Measurements from ENCODE around the gene EP400. TPM values are rescaled to one million over a fixed set of nuclear protein-coding genes. Genes with fewer than 3 reads are reported as not detected.

The EP400 gene
- total and polyA plus RNA-seq, 2 of the 4 experiments (the other 2 are of a cell fraction) = 4.3 to 11.4 TPM

DNA sequence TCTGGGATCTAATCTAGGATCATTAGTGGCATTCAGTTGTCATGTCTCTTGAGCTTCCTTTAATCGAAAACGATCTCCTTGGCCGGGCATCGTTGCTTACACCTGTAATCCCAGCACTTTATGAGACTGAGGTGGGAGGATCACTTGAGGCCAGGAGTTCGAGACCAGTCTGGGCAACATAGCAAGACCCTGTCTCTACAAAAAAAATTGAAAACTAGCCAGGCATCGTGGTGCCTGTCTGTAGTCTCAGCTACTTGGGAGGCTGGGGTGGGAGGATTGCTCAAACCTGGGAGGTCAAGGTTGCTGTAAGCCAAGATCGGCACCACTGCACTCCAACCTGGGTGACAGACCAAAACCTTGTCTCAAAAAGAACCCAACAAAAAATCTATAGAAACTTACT, 11.7 kb upstream of the EP400 start:
- no peak overlapping the region for H3K9ac ChIP-seq (ENCODE audit: low read depth, low read length)
- intact Hi-C loops (cut with micrococcal nuclease) = no loop called here
- H2AK5ac ChIP-seq (ENCODE audit: low read depth, low read length) = no peak overlapping the region
- no peaks in the 10 kb centered on the region for H3K4me1 ChIP-seq (ENCODE audit: control insufficient read depth, insufficient read depth, low read length)
- dilution Hi-C loops (cut with HindIII; ENCODE audit: low sequenced_read_pairs, unreplicated experiment) = no loop called here
- H3K18ac ChIP-seq (ENCODE audit: low read depth, low read length) = no peak overlapping the region
- H4K8ac ChIP-seq (ENCODE audit: low read depth in 2 of 2, low read length in 2 of 2) = no peak overlapping the region
- no peaks in the 10 kb centered on the region for H4K20me1 ChIP-seq (ENCODE audit: insufficient read depth, low read length)
- in situ Hi-C loops (cut with MboI; ENCODE audit: low sequenced_read_pairs) = no loop called here
- H2BK5ac ChIP-seq (ENCODE audit: low read depth, low read length, poor library complexity, severe bottlenecking) = no peak overlapping the region
- peaks cover 0 to 14% of the 10 kb centered on the region in 2 experiments; a peak in 1 of 4 replicates for H3K79me1 ChIP-seq (ENCODE audit: low read depth in 1 of 2, low read length in 2 of 2)
- DNase-seq (no peak), ATAC-seq (ENCODE audit: low read depth) (no peak)
- no peak overlapping the region for H3K27ac ChIP-seq (ENCODE audit: insufficient read depth, low read length)
- no CpG with 5 or more reads among the region's 7 CpGs for WGBS, 2 experiments (ENCODE audit: extremely low coverage in 2 of 2, insufficient read length in 1 of 2)
- no peak overlapping the region for H2AK9ac ChIP-seq (replicated peaks; ENCODE audit: low read depth, low read length, poor library complexity)
- ChIA-PET POLR2A (ENCODE audit: unreplicated experiment) (no interaction called here), CTCF (no interaction called here)
- no peak overlapping the region for H4K5ac ChIP-seq (ENCODE audit: low read depth, low read length)
- no peak overlapping the region for H3K23ac ChIP-seq (ENCODE audit: low read depth, low read length)
- H3K36me3 ChIP-seq (ENCODE audit: control insufficient read depth, insufficient read depth, low read length) = peaks cover 42% of the 10 kb centered on the region
- no peak overlapping the region for H3K4me2 ChIP-seq (ENCODE audit: low read depth, low read length)
- no peak overlapping the region for H2BK120ac ChIP-seq (ENCODE audit: low read depth, low read length)
- H3K9me3 ChIP-seq (ENCODE audit: control insufficient read depth, insufficient read depth, low read length) = no peaks in the 10 kb centered on the region
- no peaks in the 10 kb centered on the region for H3K27me3 ChIP-seq (ENCODE audit: control insufficient read depth, insufficient read depth, low read length)
- no peak for TF ChIP-seq NFE2L2 (IDR thresholded peaks at IDR 0.05; ENCODE audit: low read depth, low read length)
- no peak for TF ChIP-seq CHD1 (IDR thresholded peaks at IDR 0.05; ENCODE audit: low read depth, low read length)
- TF ChIP-seq POLR2A (IDR thresholded peaks at IDR 0.05; ENCODE audit: low read depth, low read length) = no peak
- TF ChIP-seq RCOR1 (IDR thresholded peaks at IDR 0.05; ENCODE audit: insufficient replicate concordance, low read length) = no peak
- TF ChIP-seq CEBPB (IDR thresholded peaks at IDR 0.05; ENCODE audit: low read depth, low read length) = no peak
- TF ChIP-seq MXI1 (IDR thresholded peaks at IDR 0.05; ENCODE audit: borderline replicate concordance, low read depth, low read length) = no peak
- no peak for TF ChIP-seq RAD21 (IDR thresholded peaks at IDR 0.05; ENCODE audit: low read length)
- TF ChIP-seq SMC3 (IDR thresholded peaks at IDR 0.05; ENCODE audit: low read depth, low read length) = no peak
- TF ChIP-seq, protein P1, sequence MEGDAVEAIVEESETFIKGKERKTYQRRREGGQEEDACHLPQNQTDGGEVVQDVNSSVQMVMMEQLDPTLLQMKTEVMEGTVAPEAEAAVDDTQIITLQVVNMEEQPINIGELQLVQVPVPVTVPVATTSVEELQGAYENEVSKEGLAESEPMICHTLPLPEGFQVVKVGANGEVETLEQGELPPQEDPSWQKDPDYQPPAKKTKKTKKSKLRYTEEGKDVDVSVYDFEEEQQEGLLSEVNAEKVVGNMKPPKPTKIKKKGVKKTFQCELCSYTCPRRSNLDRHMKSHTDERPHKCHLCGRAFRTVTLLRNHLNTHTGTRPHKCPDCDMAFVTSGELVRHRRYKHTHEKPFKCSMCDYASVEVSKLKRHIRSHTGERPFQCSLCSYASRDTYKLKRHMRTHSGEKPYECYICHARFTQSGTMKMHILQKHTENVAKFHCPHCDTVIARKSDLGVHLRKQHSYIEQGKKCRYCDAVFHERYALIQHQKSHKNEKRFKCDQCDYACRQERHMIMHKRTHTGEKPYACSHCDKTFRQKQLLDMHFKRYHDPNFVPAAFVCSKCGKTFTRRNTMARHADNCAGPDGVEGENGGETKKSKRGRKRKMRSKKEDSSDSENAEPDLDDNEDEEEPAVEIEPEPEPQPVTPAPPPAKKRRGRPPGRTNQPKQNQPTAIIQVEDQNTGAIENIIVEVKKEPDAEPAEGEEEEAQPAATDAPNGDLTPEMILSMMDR (conservative IDR thresholded peaks at IDR 0.05; ENCODE audit: low read depth, low read length) = no peak
- TF ChIP-seq BHLHE40 (IDR thresholded peaks at IDR 0.05; ENCODE audit: low read depth, low read length) = no peak
- TF ChIP-seq FOS (IDR thresholded peaks at IDR 0.05; ENCODE audit: low read depth, low read length) = no peak
- no peak for TF ChIP-seq MAZ (IDR thresholded peaks at IDR 0.05; ENCODE audit: borderline replicate concordance, low read depth, low read length)
- no peak for TF ChIP-seq USF2 (IDR thresholded peaks at IDR 0.05; ENCODE audit: low read depth, low read length)
- no peak overlapping the region for H2BK20ac ChIP-seq (ENCODE audit: low read depth, low read length)
- BruUV-seq (replicated peaks) = no TSS peak
- no peak overlapping the region for H3K14ac ChIP-seq (replicated peaks; ENCODE audit: low read depth, low read length)
- H2AFZ ChIP-seq (replicated peaks; ENCODE audit: low read length, poor library complexity) = no peak overlapping the region
- no peaks in the 10 kb centered on the region for H3K9me1 ChIP-seq (ENCODE audit: insufficient read depth, low read length)
- no peak overlapping the region for H4K91ac ChIP-seq (ENCODE audit: insufficient read depth, low read depth, low read length)
- H3K4ac ChIP-seq (ENCODE audit: low read depth, low read length) = no peak overlapping the region
- no peak overlapping the region for H3K4me3 ChIP-seq (ENCODE audit: insufficient read depth, low read depth, low read length)
- no peak overlapping the region for H2BK15ac ChIP-seq (ENCODE audit: low read depth, low read length)
- H3K56ac ChIP-seq (ENCODE audit: extremely low read depth, insufficient read depth, low read length) = no peak overlapping the region
